ENCODE data around the gene NRIP1.

DNA sequence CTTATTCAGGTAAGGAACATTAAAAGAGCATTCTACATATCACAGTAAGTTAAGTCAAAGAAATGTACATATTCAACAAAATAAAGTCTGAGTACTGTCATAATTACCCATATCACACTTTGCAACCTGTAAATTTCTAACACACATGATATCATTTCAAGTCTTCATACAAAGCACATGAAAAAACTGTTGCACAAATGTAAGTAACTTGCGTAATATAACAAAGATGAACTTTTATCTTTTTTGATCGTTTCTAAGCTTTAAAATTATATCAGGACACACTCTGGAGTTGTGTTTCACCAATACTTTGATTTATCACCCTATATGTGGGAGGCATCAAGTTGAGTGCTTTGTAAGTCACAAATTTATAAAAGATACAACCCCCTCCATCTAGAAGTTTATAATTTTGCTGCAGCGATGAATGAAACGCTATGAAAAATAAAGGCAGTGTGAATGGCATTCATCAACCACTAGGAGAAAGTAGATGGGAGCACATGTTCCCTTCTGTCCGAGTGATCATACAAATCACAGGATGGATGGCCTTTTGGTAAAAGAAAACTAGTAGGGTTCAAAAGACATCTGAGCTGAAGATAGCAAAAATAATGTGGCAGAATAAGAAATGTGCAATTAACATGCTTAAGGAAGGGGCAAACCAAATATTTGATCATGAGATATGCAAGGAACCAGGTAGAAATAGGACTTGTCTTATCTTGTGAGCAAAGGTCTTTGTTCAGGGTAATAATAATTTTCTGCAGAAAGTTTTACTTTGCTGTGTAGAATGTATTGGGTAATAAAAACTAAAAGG is 27.5 kb downstream of the NRIP1 start:
- no peak for TF ChIP-seq MAX (IDR thresholded peaks at IDR 0.05; ENCODE audit: insufficient read depth, insufficient read length)
- TF ChIP-seq, protein P1, sequence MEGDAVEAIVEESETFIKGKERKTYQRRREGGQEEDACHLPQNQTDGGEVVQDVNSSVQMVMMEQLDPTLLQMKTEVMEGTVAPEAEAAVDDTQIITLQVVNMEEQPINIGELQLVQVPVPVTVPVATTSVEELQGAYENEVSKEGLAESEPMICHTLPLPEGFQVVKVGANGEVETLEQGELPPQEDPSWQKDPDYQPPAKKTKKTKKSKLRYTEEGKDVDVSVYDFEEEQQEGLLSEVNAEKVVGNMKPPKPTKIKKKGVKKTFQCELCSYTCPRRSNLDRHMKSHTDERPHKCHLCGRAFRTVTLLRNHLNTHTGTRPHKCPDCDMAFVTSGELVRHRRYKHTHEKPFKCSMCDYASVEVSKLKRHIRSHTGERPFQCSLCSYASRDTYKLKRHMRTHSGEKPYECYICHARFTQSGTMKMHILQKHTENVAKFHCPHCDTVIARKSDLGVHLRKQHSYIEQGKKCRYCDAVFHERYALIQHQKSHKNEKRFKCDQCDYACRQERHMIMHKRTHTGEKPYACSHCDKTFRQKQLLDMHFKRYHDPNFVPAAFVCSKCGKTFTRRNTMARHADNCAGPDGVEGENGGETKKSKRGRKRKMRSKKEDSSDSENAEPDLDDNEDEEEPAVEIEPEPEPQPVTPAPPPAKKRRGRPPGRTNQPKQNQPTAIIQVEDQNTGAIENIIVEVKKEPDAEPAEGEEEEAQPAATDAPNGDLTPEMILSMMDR (IDR thresholded peaks at IDR 0.05; ENCODE audit: extremely low read depth in 1 of 2, insufficient read depth in 1 of 2, low read depth in 1 of 2, low read length in 2 of 2): no peak
- no peak for TF ChIP-seq POLR2A (IDR thresholded peaks at IDR 0.05; ENCODE audit: low read depth, low read length)
- no peak for TF ChIP-seq JUN (IDR thresholded peaks at IDR 0.05; ENCODE audit: borderline replicate concordance, insufficient read depth, insufficient read length, low read depth)
- TF ChIP-seq EZH2 (IDR thresholded peaks at IDR 0.05; ENCODE audit: borderline replicate concordance, low read depth, low read length, severe bottlenecking): no peak
- no peak for TF ChIP-seq POLR2AphosphoS5 (IDR thresholded peaks at IDR 0.05; ENCODE audit: insufficient read depth, low read depth, low read length)
- TF ChIP-seq FOS (IDR thresholded peaks at IDR 0.05; ENCODE audit: borderline replicate concordance, insufficient read depth, low read length): no peak
- TF ChIP-seq GATA2 (IDR thresholded peaks at IDR 0.05; ENCODE audit: insufficient read depth, insufficient read length, low read depth, low read length): no peak

Data from endothelial cell of umbilical vein (primary cell).